ENCODE results near the gene FRY. TPM values are rescaled to one million over a fixed set of nuclear protein-coding genes. Genes with fewer than 3 reads are reported as not detected.

The FRY gene
- polyA plus RNA-seq, 1 experiment, result 51.4 TPM

DNA sequence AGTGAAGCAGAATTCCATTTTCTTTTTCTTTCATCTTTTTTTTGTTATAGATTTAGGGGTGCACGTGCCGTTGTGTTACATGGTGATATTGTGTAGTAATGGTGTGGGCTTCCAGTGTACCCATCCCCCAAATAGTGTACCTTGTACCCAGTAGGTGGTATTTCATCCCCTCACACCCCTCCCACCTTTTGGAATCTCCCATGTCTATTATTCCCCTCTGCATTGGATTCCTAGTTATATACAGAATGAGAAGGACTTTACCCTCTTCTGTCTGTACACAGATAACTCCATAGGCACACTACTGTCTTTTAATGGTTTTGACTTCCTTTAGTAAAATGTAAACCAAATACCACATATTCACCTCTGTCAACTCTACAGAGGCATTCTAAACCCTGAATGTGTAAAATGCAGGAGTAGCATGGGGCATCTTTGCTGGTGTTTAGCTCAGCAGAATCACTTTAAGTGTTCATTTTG is 28.0 kb downstream of the FRY start:
- no peaks in the 10 kb centered on the region for H3K36me3 ChIP-seq (ENCODE audit: control insufficient read depth, insufficient read depth, low read length)
- no peak overlapping the region for H3K4me3 ChIP-seq (ENCODE audit: low read depth, low read length)
- POLR2A ChIA-PET, result no interaction called here
- CTCF ChIA-PET, result no interaction called here
- TF ChIP-seq, protein P1, sequence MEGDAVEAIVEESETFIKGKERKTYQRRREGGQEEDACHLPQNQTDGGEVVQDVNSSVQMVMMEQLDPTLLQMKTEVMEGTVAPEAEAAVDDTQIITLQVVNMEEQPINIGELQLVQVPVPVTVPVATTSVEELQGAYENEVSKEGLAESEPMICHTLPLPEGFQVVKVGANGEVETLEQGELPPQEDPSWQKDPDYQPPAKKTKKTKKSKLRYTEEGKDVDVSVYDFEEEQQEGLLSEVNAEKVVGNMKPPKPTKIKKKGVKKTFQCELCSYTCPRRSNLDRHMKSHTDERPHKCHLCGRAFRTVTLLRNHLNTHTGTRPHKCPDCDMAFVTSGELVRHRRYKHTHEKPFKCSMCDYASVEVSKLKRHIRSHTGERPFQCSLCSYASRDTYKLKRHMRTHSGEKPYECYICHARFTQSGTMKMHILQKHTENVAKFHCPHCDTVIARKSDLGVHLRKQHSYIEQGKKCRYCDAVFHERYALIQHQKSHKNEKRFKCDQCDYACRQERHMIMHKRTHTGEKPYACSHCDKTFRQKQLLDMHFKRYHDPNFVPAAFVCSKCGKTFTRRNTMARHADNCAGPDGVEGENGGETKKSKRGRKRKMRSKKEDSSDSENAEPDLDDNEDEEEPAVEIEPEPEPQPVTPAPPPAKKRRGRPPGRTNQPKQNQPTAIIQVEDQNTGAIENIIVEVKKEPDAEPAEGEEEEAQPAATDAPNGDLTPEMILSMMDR (IDR thresholded peaks at IDR 0.05; ENCODE audit: insufficient read depth, low read depth, low read length), result no peak
- DNase-seq (ENCODE audit: low read depth), result no peak
- H3K27me3 ChIP-seq (ENCODE audit: control insufficient read depth, insufficient read depth, low read length), result no peaks in the 10 kb centered on the region

DNA sequence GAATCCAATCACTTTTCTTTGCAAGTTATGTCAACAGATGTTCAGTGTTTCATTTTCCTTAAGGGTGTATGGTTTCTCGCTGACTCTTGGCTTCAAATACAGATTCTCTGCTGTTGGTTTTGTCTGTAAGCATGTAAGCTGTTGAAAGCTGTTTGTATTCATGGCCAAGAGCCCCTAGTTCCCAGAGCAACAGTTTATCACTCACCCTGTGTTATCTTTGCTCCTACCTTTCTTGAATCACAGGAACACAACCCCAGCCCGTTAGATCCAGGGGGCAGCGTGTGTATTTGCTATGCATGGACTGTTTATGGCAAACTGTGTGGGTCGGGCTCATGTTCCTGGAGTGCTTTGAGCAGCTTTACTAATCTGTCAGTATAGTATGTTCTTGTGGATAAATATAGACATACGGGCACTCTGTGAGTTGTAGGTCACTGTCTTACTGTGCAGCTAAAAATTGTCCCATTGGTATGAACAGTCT is 28.9 kb downstream of the FRY start:
- no peak for DNase-seq (ENCODE audit: low read depth)
- TF ChIP-seq, protein P1 (IDR thresholded peaks at IDR 0.05; ENCODE audit: insufficient read depth, low read depth, low read length), result no peak
- CTCF ChIA-PET, result no interaction called here

DNA sequence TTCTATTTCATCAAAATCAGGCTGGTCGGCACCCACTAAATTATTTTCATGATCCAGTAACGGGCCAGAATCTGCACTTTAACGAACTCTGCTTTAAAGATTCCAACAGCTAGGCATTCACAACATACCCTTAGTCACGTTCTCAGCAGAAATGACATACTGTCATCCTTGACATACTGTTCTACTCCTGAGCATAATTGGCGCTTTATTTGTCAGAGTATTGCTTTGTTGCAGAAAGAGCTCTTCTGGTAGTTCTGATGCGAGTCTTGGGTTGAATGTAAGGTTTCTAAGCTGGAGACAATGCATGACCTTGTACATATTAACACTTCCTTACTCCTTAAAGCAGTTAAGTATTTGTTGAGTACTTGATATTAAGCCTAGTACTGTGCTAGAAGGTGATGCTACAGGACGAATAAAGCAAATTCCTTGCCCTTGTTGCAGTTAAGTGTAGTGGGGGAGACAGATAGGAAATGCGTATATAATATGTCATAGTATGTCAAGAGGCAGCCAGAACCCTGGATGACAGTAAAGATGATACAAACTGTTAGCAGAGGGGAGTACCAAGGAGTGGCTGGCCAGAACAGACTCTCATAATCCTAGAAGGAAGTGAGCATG is 32.2 kb downstream of the FRY start:
- CTCF ChIA-PET, result interaction anchor here (0.6 to 0.8 kb wide), 3 partner anchors 11 to 1681 kb away, joined by 3 read pairs; no protein-coding TSS in a partner anchor
- TF ChIP-seq, protein P1 (IDR thresholded peaks at IDR 0.05; ENCODE audit: insufficient read depth, low read depth, low read length), result no peak
- POLR2A ChIA-PET, result no interaction called here
- Histone ChIP-seq H3K4me3 (ENCODE audit: low read depth, low read length) (no peak overlapping the region), H3K36me3 (ENCODE audit: control insufficient read depth, insufficient read depth, low read length) (no peaks in the 10 kb centered on the region), H3K27me3 (ENCODE audit: control insufficient read depth, insufficient read depth, low read length) (no peaks in the 10 kb centered on the region)
- DNase-seq (ENCODE audit: low read depth), result no peak

More for the DNA sequence above, 28.9 kb downstream of the FRY start:
- Histone ChIP-seq H3K27me3 (ENCODE audit: control insufficient read depth, insufficient read depth, low read length) (no peaks in the 10 kb centered on the region), H3K4me3 (ENCODE audit: low read depth, low read length) (no peak overlapping the region), H3K36me3 (ENCODE audit: control insufficient read depth, insufficient read depth, low read length) (no peaks in the 10 kb centered on the region)
- POLR2A ChIA-PET, result no interaction called here

DNA sequence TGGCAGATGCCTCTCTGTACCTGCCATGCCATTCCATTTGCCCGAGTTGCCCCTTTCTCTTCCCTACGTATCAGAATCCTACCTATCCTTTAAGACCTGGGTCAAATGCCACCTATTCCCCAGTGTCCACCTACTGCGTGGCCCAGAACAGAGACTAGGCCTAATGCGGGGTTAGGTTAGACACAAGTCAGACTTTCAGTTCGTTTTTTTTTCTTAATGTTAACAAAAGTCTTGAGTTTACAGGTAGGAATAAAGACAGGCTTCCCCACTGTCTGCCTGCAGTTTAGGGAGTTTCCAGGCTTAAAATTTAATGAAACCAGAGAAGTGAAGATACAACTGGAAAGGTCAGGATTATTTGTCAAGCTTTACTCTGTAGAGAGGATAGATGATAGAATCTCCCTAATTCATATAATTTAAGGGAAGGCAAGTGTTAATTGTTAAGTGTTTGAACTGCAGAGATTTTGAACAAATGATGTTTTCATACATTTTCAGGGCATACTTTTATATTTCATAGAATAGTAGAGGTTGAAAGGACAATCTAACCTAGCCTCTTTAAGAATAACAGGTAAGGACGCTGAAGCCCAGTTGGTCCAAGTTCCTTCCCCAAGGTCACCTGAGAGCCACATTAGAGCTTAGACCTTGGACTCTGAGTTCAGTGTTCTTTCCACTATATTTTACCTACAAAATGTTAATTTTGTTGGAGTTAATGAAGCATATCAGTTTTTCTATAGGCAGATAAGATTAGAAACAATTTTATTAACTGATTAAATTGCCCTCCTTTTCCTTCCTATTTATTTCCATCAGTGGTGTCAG is 35.8 kb downstream of the FRY start:
- H3K27me3 ChIP-seq (ENCODE audit: control insufficient read depth, insufficient read depth, low read length), result no peaks in the 10 kb centered on the region
- TF ChIP-seq, protein P1 (IDR thresholded peaks at IDR 0.05; ENCODE audit: insufficient read depth, low read depth, low read length), result no peak
- DNase-seq (ENCODE audit: low read depth), result no peak
- ChIA-PET POLR2A (no interaction called here), CTCF (no interaction called here)
- H3K4me3 ChIP-seq (ENCODE audit: low read depth, low read length), result no peak overlapping the region
- no peaks in the 10 kb centered on the region for H3K36me3 ChIP-seq (ENCODE audit: control insufficient read depth, insufficient read depth, low read length)

DNA sequence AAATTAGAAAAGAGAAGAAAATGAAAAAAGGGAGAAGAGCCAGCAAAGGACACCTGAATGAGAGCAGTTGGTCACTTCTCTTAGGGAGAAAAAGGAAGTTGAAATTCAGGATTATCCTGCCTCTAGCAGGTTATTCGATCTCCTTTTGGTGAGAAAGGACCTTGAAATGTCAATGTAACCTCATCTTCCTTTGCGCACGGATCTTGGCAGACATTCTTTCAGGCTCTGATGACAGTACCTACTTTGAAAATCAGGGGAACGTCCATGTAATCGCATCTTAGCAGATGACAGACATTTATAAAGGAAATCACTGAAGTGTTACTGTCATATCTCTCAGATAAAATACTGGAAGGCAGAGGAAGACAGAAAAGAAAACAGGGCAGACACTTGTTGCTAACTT is 36.7 kb downstream of the FRY start:
- Histone ChIP-seq H3K4me3 (ENCODE audit: low read depth, low read length) (no peak overlapping the region), H3K36me3 (ENCODE audit: control insufficient read depth, insufficient read depth, low read length) (no peaks in the 10 kb centered on the region), H3K27me3 (ENCODE audit: control insufficient read depth, insufficient read depth, low read length) (no peaks in the 10 kb centered on the region)
- ChIA-PET POLR2A (no interaction called here), CTCF (no interaction called here)
- TF ChIP-seq, protein P1 (IDR thresholded peaks at IDR 0.05; ENCODE audit: insufficient read depth, low read depth, low read length), result no peak
- no peak for DNase-seq (ENCODE audit: low read depth)

Measured in BJ (cell line).